ENCODE measurements around the gene ATP5F1C. TPM values are rescaled to one million over a fixed set of nuclear protein-coding genes. Genes with fewer than 3 reads are reported as not detected.

ATP5F1C gene
- total RNA-seq, 2 donors from 2014 or later = 444 to 610 TPM

DNA sequence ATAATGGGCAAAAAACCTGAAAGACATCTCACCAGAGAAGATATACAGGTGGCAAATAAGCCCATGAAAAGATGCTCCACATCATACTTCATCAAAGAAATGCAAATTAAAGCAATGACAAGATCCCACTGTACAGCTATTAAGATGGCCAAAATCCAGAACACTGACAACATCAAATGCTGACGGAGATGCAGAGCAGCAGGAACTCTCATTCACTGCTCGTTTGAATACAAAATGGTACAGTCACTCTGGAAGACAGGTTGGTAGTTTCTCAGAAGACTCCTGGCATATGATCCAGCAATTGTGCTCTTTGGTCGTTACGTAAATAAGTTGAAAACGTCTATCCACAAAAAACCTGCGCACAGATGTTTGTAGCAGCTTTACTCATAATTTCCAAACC lies 35.7 kb upstream of the ATP5F1C start:
- Histone ChIP-seq H3K4me3 (no peak overlapping the region), H3K9ac (ENCODE audit: low read depth in 2 of 2, low read length in 2 of 2) (no peak overlapping the region), H3K27me3 (no peaks in the 10 kb centered on the region), H3K36me3 (no peaks in the 10 kb centered on the region), H3K4me1 (no peaks in the 10 kb centered on the region), H3K27ac (no peak overlapping the region), H3K9me3 (no peaks in the 10 kb centered on the region)
- DNase-seq = no peak
- intact Hi-C loops (cut with DNase I) = loop anchor here (10.0 kb wide), 1 partner anchor 1553 kb away; no protein-coding TSS in a partner anchor
- no peak for TF ChIP-seq CTCF (IDR thresholded peaks at IDR 0.05)

DNA sequence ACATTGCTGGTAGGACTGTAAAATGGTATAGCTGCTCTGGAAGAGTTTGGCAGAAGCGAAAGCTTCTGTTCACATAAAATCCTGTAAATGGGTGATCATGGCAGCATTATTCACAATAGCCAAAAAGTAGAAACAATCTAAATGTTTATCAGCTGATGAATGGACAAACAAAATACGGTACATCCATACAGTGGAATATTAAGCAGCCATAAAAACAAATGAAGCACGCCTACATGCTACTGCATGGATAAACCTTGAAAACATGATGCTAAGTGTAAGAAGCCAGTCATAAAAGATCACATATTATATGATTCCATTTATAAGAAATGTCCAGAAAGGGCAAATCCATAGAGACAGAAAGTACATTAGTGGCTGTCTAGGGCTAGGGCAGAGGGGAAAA lies 32.9 kb upstream of the ATP5F1C start:
- no peak for TF ChIP-seq CTCF (IDR thresholded peaks at IDR 0.05)
- intact Hi-C loops (cut with DNase I) = loop anchor here (10.0 kb wide), 1 partner anchor 1550 kb away; no protein-coding TSS in a partner anchor
- Histone ChIP-seq H3K9me3 (no peaks in the 10 kb centered on the region), H3K27me3 (no peaks in the 10 kb centered on the region), H3K4me3 (no peak overlapping the region), H3K9ac (ENCODE audit: low read depth in 2 of 2, low read length in 2 of 2) (no peak overlapping the region), H3K36me3 (no peaks in the 10 kb centered on the region), H3K4me1 (no peaks in the 10 kb centered on the region), H3K27ac (no peak overlapping the region)
- DNase-seq = no peak

DNA sequence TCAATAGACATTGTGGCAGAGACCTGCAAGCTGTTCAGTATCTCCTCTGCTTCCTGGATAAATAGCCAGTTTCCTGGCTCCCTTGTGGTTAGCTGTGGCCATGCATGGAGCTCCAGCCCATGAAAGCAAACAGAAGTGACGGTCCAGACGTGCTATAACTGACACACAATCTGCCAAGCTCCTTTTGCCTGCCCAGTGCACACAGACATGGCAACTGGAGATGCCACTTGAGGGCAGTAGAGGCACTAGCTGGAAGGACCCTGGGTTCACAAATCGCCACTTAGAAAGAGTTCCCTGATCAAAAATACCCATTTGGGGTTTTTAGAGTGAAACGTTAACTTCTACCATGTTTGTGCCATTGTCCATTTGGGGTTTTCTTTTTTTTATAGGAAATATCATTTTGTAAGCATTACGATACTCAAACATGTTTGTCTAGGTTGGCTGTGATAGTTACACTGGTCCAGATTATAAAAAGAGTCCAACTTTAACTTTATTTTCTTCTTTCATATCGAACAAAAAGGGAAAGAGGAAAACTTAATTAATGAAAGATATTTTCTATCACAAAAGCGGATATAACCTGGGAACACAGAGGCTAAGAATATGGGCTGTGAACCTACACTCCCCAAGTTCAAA lies 31.5 kb upstream of the ATP5F1C start:
- Histone ChIP-seq H3K36me3 (no peaks in the 10 kb centered on the region), H3K27me3 (no peaks in the 10 kb centered on the region), H3K9me3 (no peaks in the 10 kb centered on the region), H3K9ac (ENCODE audit: low read depth in 2 of 2, low read length in 2 of 2) (no peak overlapping the region), H3K4me3 (no peak overlapping the region), H3K4me1 (no peaks in the 10 kb centered on the region), H3K27ac (no peak overlapping the region)
- intact Hi-C loops (cut with DNase I) = loop anchor here (10.0 kb wide), 1 partner anchor 1548 kb away; no protein-coding TSS in a partner anchor
- TF ChIP-seq CTCF (IDR thresholded peaks at IDR 0.05) = peak; percentile 36
- peak; percentile 37 for DNase-seq

- intact Hi-C loops (cut with DNase I) = loop anchor here (10.0 kb wide), 1 partner anchor 51 kb away; the partner anchor contains the start of gene TAF3
- Histone ChIP-seq H3K9ac (ENCODE audit: low read depth in 2 of 2, low read length in 2 of 2) (no peak overlapping the region), H3K4me3 (no peak overlapping the region), H3K27me3 (no peaks in the 10 kb centered on the region), H3K9me3 (no peaks in the 10 kb centered on the region), H3K36me3 (peaks cover 36% of the 10 kb centered on the region), H3K4me1 (no peaks in the 10 kb centered on the region), H3K27ac (no peak overlapping the region)
- DNase-seq = no peak
- no peak for TF ChIP-seq CTCF (IDR thresholded peaks at IDR 0.05)
Observed at GRCh38 chr10:7763929-7764328, 24.0 kb upstream of the ATP5F1C start.

- H3K36me3 ChIP-seq = peaks cover 49% of the 10 kb centered on the region
- H3K4me3 ChIP-seq = no peak overlapping the region
- DNase-seq = no peak
- H3K27me3 ChIP-seq = no peaks in the 10 kb centered on the region
- intact Hi-C loops (cut with DNase I) = loop anchor here (10.0 kb wide), 1 partner anchor 49 kb away; the partner anchor contains the start of gene TAF3
- H3K4me1 ChIP-seq = no peaks in the 10 kb centered on the region
- no peak for TF ChIP-seq CTCF (IDR thresholded peaks at IDR 0.05)
- no peak overlapping the region for H3K9ac ChIP-seq (ENCODE audit: low read depth in 2 of 2, low read length in 2 of 2)
- no peaks in the 10 kb centered on the region for H3K9me3 ChIP-seq
- no peak overlapping the region for H3K27ac ChIP-seq
Observed at GRCh38 chr10:7766241-7766640, 21.7 kb upstream of the ATP5F1C start.

Data from colonic mucosa (tissue), 4 donors.